Panc1 (cell line): ENCODE measurements around the gene PPP1R14B. TPM values are rescaled to one million over a fixed set of nuclear protein-coding genes. Genes with fewer than 3 reads are reported as not detected.

Source experiments
- ATAC-seq: fragments of 200-7000 bp; cut with Tn5 transposase; 2 replicates; pipeline ENCODE4 v1.9.1; 2020; ENCODE audit warnings: mild to moderate bottlenecking, moderate library complexity
- BruUV-seq: library from RNA; stranded (reverse); fragments of 400-500 nt; replicated peaks from 2 replicates; lab custom pipeline; 2021; lab: Mats Ljungman, UMichigan
- CTCF ChIA-PET: fragments of 300-600 bp; sonication (Branson Sonifier 250); formaldehyde crosslinking; loops from one replicate; lab custom pipeline; 2022; ENCODE audit warnings: antibody characterized with exemption; lab: Charles Lee
- POLR2A ChIA-PET: fragments of 300-600 bp; sonication (Branson Sonifier 250); formaldehyde crosslinking; loops from one replicate; lab custom pipeline; 2022; ENCODE audit warnings: antibody characterized with exemption; lab: Charles Lee
- DNase-seq: peaks from one replicate; pipeline ENCODE4 v3.0.0-alpha.2; 2010; ENCODE audit warnings: low read depth, low spot score
- H3K27ac ChIP-seq: 2 replicates; pipeline ENCODE4 v1.5.1; 2011; ENCODE audit warnings: mild to moderate bottlenecking, low read length, inconsistent platforms
- H3K27me3 ChIP-seq: fragments of 200-500 bp; sonication (Bioruptor generic); 2 replicates; pipeline ENCODE4 v1.6.0; 2014; ENCODE audit warnings: low read length, inconsistent platforms; ENCODE audit not compliant: control insufficient read depth, insufficient read depth
- H3K36me3 ChIP-seq: fragments of 200-500 bp; sonication (Bioruptor generic); 2 replicates; pipeline ENCODE4 v1.5.1; 2014; ENCODE audit warnings: inconsistent platforms, mild to moderate bottlenecking, low read length, moderate library complexity; ENCODE audit not compliant: control insufficient read depth, insufficient read depth
- H3K4me1 ChIP-seq: 2 replicates; pipeline ENCODE4 v1.5.1; 2011; ENCODE audit warnings: inconsistent platforms, mild to moderate bottlenecking, low read length, moderate library complexity; ENCODE audit not compliant: control insufficient read depth, insufficient read depth
- H3K4me3 ChIP-seq, 2 experiments: 2 replicates each; pipeline ENCODE4 v1.5.1; 2011 to 2012; ENCODE audit warnings: low read depth in 2 of 2, low read length in 2 of 2, mild to moderate bottlenecking in 2 of 2, inconsistent platforms in 1 of 2, moderate library complexity in 1 of 2
- H3K9me3 ChIP-seq: fragments of 200-500 bp; sonication (Bioruptor generic); 2 replicates; pipeline ENCODE4 v1.5.1; 2014; ENCODE audit warnings: low read depth, mild to moderate bottlenecking, inconsistent platforms, low read length, moderate library complexity; ENCODE audit not compliant: control insufficient read depth, insufficient read depth
- POLR2AphosphoS5 ChIP-seq: IDR thresholded peaks from 2 replicates; pipeline ENCODE4 v1.6.1; 2012; ENCODE audit warnings: mild to moderate bottlenecking, low read depth, low read length, moderate library complexity
- SIN3A ChIP-seq: IDR thresholded peaks from 2 replicates; pipeline ENCODE4 v1.6.1; 2012; ENCODE audit warnings: low read depth, mild to moderate bottlenecking, low read length, moderate library complexity, borderline replicate concordance; ENCODE audit not compliant: insufficient read depth
- TCF7L2 ChIP-seq: IDR thresholded peaks from 2 replicates; pipeline ENCODE4 v1.6.1; 2011; ENCODE audit warnings: mild to moderate bottlenecking, low read depth, low read length, inconsistent platforms
- in situ Hi-C: cut with HindIII; loops from 2 replicates; pipeline ENCODE4 v1.10.0; 2016; ENCODE audit warnings: low sequenced_read_pairs, low pct_unique_long_range_greater_than_20kb
- intact Hi-C: fragments of 100-400 bp; cut with micrococcal nuclease; formaldehyde crosslinking; loops from one replicate; pipeline ENCODE4 v1.10.0; 2022; ENCODE audit not compliant: unreplicated experiment
- total RNA-seq: library from RNA; stranded (reverse); gene quantifications from one replicate; pipeline ENCODE4 v1.2.1, GENCODE V29; 2021; ENCODE audit not compliant: unreplicated experiment
- TF ChIP-seq, protein P1 (sequence below): fragments of 450-650 bp; IDR thresholded peaks from 2 replicates; pipeline ENCODE4 v1.5.1; 2017; ENCODE audit warnings: mild to moderate bottlenecking
- TF ChIP-seq, protein P2 (sequence below), 2 experiments: IDR thresholded peaks; 2 replicates each; pipeline ENCODE4 v1.6.1; 2011 to 2012; ENCODE audit warnings: low read depth in 2 of 2, control low read depth in 1 of 2, low read length in 1 of 2, mild to moderate bottlenecking in 1 of 2, moderate library complexity in 1 of 2; ENCODE audit not compliant: insufficient read depth in 1 of 2

Gene PPP1R14B
- total RNA-seq, 1 experiment from 2014 or later, result 261 TPM

DNA sequence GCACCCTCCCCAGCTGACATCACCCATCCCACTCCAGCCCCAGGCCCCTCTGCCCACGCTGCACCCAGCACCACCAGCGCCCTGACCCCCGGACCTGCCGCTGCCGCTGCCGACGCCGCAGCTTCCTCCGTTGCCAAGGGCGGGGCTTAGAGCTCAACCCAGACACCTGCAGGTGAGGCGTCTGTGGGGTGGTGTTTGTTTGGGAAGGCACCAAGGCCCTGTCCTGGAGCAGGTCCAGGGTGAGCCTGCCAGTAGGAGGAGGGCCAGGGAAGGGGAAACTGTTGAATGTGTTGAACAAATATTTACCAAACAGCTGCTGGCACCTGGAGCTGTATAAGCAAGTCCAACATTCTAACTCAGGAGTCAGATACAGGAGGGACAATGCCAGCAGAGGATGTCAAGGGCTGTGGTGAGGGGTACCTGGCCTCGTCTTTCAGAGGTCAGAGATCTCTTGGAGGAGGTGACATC is 9.2 kb downstream of the PPP1R14B start:
- TF ChIP-seq SIN3A (no peak), POLR2AphosphoS5 (no peak), TCF7L2 (no peak)
- TF ChIP-seq, protein P1, sequence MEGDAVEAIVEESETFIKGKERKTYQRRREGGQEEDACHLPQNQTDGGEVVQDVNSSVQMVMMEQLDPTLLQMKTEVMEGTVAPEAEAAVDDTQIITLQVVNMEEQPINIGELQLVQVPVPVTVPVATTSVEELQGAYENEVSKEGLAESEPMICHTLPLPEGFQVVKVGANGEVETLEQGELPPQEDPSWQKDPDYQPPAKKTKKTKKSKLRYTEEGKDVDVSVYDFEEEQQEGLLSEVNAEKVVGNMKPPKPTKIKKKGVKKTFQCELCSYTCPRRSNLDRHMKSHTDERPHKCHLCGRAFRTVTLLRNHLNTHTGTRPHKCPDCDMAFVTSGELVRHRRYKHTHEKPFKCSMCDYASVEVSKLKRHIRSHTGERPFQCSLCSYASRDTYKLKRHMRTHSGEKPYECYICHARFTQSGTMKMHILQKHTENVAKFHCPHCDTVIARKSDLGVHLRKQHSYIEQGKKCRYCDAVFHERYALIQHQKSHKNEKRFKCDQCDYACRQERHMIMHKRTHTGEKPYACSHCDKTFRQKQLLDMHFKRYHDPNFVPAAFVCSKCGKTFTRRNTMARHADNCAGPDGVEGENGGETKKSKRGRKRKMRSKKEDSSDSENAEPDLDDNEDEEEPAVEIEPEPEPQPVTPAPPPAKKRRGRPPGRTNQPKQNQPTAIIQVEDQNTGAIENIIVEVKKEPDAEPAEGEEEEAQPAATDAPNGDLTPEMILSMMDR, result no peak
- TF ChIP-seq, protein P2, sequence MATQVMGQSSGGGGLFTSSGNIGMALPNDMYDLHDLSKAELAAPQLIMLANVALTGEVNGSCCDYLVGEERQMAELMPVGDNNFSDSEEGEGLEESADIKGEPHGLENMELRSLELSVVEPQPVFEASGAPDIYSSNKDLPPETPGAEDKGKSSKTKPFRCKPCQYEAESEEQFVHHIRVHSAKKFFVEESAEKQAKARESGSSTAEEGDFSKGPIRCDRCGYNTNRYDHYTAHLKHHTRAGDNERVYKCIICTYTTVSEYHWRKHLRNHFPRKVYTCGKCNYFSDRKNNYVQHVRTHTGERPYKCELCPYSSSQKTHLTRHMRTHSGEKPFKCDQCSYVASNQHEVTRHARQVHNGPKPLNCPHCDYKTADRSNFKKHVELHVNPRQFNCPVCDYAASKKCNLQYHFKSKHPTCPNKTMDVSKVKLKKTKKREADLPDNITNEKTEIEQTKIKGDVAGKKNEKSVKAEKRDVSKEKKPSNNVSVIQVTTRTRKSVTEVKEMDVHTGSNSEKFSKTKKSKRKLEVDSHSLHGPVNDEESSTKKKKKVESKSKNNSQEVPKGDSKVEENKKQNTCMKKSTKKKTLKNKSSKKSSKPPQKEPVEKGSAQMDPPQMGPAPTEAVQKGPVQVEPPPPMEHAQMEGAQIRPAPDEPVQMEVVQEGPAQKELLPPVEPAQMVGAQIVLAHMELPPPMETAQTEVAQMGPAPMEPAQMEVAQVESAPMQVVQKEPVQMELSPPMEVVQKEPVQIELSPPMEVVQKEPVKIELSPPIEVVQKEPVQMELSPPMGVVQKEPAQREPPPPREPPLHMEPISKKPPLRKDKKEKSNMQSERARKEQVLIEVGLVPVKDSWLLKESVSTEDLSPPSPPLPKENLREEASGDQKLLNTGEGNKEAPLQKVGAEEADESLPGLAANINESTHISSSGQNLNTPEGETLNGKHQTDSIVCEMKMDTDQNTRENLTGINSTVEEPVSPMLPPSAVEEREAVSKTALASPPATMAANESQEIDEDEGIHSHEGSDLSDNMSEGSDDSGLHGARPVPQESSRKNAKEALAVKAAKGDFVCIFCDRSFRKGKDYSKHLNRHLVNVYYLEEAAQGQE (IDR thresholded peaks at IDR 0.05; ENCODE audit: insufficient read depth in 1 of 2, low read depth in 2 of 2, low read length in 1 of 2), result no peak
- no TSS peak for BruUV-seq
- ATAC-seq, result no peak
- Histone ChIP-seq H3K27ac (no peak overlapping the region), H3K4me3 (no peak overlapping the region), H3K4me1 (peaks cover 25% of the 10 kb centered on the region), H3K36me3 (no peaks in the 10 kb centered on the region; the same call in 1 of the 2 replicates), H3K9me3 (no peaks in the 10 kb centered on the region), H3K27me3 (no peaks in the 10 kb centered on the region)
- POLR2A ChIA-PET, result no interaction called here
- CTCF ChIA-PET, result no interaction called here
- intact Hi-C loops, result no loop called here
- in situ Hi-C loops, result no loop called here
- no peak for DNase-seq

DNA sequence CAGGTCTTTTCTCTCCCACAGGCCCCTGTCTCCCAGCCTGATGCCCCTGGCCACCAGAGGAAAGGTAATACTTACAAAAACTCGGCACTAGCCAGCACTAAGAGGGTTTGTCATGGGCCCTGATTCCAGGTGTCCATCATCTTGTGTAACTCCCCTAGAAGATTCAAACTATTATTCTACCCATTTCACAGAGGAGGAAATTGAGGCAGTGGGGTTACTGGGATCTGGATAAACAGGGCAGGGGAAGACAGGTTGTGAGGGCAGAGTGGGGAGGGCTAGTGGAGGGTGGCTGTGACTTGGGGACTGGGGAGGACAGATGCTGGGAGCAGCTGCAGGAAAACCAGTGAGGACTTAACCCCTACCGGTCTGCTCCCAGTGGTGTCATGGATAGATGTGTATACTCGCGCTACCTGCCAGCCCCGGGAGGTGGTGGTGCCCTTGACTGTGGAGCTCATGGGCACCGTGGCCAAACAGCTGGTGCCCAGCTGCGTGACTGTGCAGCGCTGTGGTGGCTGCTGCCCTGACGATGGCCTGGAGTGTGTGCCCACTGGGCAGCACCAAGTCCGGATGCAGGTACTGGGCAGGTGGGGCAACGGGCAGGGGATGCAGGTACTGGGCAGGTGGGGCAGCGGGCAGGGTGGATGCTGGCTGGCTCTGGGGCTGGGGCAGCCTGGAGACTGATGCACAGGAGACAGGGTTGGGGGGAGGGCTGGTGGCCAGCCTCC is 11.1 kb downstream of the PPP1R14B start:
- ChIA-PET CTCF (no interaction called here), POLR2A (no interaction called here)
- intact Hi-C loops, result no loop called here
- Histone ChIP-seq H3K27me3 (no peaks in the 10 kb centered on the region), H3K27ac (peak overlapping the region; percentile 69), H3K36me3 (no peaks in the 10 kb centered on the region; the same call in 1 of the 2 replicates), H3K4me1 (peaks cover 39% of the 10 kb centered on the region), H3K4me3 (peak overlapping the region; percentile 61 to 75), H3K9me3 (no peaks in the 10 kb centered on the region)
- ATAC-seq, result no peak
- DNase-seq, result no peak
- BruUV-seq, result TSS peak; percentile 77
- TF ChIP-seq SIN3A (no peak), TCF7L2 (no peak), POLR2AphosphoS5 (no peak)
- TF ChIP-seq, protein P1, result no peak
- TF ChIP-seq, protein P2 (IDR thresholded peaks at IDR 0.05; ENCODE audit: insufficient read depth in 1 of 2, low read depth in 2 of 2, low read length in 1 of 2), result no peak
- in situ Hi-C loops, result no loop called here
